ENCODE results near the gene IGBP1.

DNA sequence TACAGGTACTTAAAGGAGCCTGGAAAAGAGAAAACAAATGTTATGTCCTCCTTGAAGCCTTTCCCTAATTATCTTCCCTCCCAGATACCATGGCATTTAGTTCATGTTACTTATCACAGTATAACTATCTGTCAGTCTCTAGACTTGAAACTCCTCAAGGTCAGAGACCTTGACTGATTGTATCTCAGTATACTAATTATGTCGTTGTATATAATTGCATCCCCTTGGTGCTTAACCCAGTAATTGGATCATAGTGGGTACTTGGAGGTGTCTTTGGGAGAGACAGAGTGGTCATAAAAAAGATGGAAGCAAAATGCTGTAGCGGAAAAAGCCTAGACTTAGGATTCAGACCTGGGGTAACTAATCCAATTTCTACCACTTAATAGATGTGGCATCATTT, 8.1 kb downstream of the IGBP1 start:
- TF ChIP-seq CSRNP3 (CRISPR knock-in tag; IDR thresholded peaks at IDR 0.05) (no peak), RARB (CRISPR knock-in tag; IDR thresholded peaks at IDR 0.05) (no peak), ZC3H10 (CRISPR knock-in tag; IDR thresholded peaks at IDR 0.05) (no peak), ZFP30 (CRISPR knock-in tag; IDR thresholded peaks at IDR 0.05) (no peak), ZNF70 (CRISPR knock-in tag; IDR thresholded peaks at IDR 0.05) (no peak), TOX (CRISPR knock-in tag; IDR thresholded peaks at IDR 0.05; ENCODE audit: borderline replicate concordance) (no peak), POU6F1 (CRISPR knock-in tag; IDR thresholded peaks at IDR 0.05; ENCODE audit: borderline replicate concordance, low read depth) (no peak), ZFP3 (CRISPR knock-in tag; IDR thresholded peaks at IDR 0.05) (no peak), TCF4 (CRISPR knock-in tag; IDR thresholded peaks at IDR 0.05; ENCODE audit: borderline replicate concordance) (no peak), BACH2 (CRISPR knock-in tag; IDR thresholded peaks at IDR 0.05; ENCODE audit: borderline replicate concordance) (no peak), SNAI2 (CRISPR knock-in tag; IDR thresholded peaks at IDR 0.05) (no peak), ARNTL (CRISPR knock-in tag; IDR thresholded peaks at IDR 0.05; ENCODE audit: borderline replicate concordance, low read depth) (no peak)
- TF ChIP-seq, protein P1, sequence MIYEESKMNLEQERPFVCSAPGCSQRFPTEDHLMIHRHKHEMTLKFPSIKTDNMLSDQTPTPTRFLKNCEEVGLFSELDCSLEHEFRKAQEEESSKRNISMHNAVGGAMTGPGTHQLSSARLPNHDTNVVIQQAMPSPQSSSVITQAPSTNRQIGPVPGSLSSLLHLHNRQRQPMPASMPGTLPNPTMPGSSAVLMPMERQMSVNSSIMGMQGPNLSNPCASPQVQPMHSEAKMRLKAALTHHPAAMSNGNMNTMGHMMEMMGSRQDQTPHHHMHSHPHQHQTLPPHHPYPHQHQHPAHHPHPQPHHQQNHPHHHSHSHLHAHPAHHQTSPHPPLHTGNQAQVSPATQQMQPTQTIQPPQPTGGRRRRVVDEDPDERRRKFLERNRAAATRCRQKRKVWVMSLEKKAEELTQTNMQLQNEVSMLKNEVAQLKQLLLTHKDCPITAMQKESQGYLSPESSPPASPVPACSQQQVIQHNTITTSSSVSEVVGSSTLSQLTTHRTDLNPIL (CRISPR knock-in tag; IDR thresholded peaks at IDR 0.05; ENCODE audit: low read depth) = no peak
- TF ChIP-seq, protein P2, sequence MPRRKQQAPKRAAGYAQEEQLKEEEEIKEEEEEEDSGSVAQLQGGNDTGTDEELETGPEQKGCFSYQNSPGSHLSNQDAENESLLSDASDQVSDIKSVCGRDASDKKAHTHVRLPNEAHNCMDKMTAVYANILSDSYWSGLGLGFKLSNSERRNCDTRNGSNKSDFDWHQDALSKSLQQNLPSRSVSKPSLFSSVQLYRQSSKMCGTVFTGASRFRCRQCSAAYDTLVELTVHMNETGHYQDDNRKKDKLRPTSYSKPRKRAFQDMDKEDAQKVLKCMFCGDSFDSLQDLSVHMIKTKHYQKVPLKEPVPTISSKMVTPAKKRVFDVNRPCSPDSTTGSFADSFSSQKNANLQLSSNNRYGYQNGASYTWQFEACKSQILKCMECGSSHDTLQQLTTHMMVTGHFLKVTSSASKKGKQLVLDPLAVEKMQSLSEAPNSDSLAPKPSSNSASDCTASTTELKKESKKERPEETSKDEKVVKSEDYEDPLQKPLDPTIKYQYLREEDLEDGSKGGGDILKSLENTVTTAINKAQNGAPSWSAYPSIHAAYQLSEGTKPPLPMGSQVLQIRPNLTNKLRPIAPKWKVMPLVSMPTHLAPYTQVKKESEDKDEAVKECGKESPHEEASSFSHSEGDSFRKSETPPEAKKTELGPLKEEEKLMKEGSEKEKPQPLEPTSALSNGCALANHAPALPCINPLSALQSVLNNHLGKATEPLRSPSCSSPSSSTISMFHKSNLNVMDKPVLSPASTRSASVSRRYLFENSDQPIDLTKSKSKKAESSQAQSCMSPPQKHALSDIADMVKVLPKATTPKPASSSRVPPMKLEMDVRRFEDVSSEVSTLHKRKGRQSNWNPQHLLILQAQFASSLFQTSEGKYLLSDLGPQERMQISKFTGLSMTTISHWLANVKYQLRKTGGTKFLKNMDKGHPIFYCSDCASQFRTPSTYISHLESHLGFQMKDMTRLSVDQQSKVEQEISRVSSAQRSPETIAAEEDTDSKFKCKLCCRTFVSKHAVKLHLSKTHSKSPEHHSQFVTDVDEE (CRISPR knock-in tag; IDR thresholded peaks at IDR 0.05) = no peak

Data from SK-N-SH treated with all-trans-retinoic acid at 6 μM for 48 hours (cell line).